ENCODE measurements around the gene IKZF4.
"Not testable (repeated sequence)": the region's sequence is repeated elsewhere in the genome, so short reads cannot be mapped to it uniquely, and the experiment has no call there.

IKZF4 gene

GRCh38 chr12:56020423-56021184, at the start of gene IKZF4:
IKZF4 (plus strand) TSS chr12:56021043; CDS start chr12:56021494, 451 bp downstream.
- DNase-seq (ENCODE audit: low read depth, low spot score): peak; percentile 84

GRCh38 chr12:55972042-55972441, 48.8 kb upstream of the IKZF4 start:
- DNase-seq (ENCODE audit: low read depth, low spot score): peak; percentile 30

GRCh38 chr12:55972456-55972855, 48.4 kb upstream of the IKZF4 start:
- no peak for DNase-seq (ENCODE audit: low read depth, low spot score)

GRCh38 chr12:55972911-55973598, 47.8 kb upstream of the IKZF4 start:
- no peak for DNase-seq (ENCODE audit: low read depth, low spot score)

GRCh38 chr12:55973599-55974307, 47.1 kb upstream of the IKZF4 start, which contains the start of gene RAB5B:
RAB5B (plus strand) TSS chr12:55974078; CDS start chr12:55986961, 12,883 bp downstream.
- peak; percentile 100 for DNase-seq (ENCODE audit: low read depth, low spot score)

- peak; percentile 80 for DNase-seq (ENCODE audit: low read depth, low spot score)
Observed at GRCh38 chr12:55974308-55974730, 46.5 kb upstream of the IKZF4 start.

- DNase-seq (ENCODE audit: low read depth, low spot score): no peak
Observed at GRCh38 chr12:55978393-55978792, 42.5 kb upstream of the IKZF4 start.

GRCh38 chr12:55979069-55979468, 41.8 kb upstream of the IKZF4 start:
- DNase-seq (ENCODE audit: low read depth, low spot score): no peak

GRCh38 chr12:55981882-55982281, 39.0 kb upstream of the IKZF4 start:
- not testable (repeated sequence) for DNase-seq (ENCODE audit: low read depth, low spot score)

- DNase-seq (ENCODE audit: low read depth, low spot score): no peak
Observed at GRCh38 chr12:55982319-55982936, 38.4 kb upstream of the IKZF4 start.

GRCh38 chr12:55983232-55983842, 37.5 kb upstream of the IKZF4 start:
- no peak for DNase-seq (ENCODE audit: low read depth, low spot score)

GRCh38 chr12:55984861-55985260, 36.0 kb upstream of the IKZF4 start:
- DNase-seq (ENCODE audit: low read depth, low spot score): no peak

- DNase-seq (ENCODE audit: low read depth, low spot score): no peak
Observed at GRCh38 chr12:55985341-55985740, 35.5 kb upstream of the IKZF4 start.

- DNase-seq (ENCODE audit: low read depth, low spot score): not testable (repeated sequence)
Observed at GRCh38 chr12:55985976-55986375, 34.9 kb upstream of the IKZF4 start.

GRCh38 chr12:55991110-55991509, 29.7 kb upstream of the IKZF4 start:
- DNase-seq (ENCODE audit: low read depth, low spot score): no peak

GRCh38 chr12:55993230-55993853, 27.5 kb upstream of the IKZF4 start:
- DNase-seq (ENCODE audit: low read depth, low spot score): no peak

- DNase-seq (ENCODE audit: low read depth, low spot score): no peak
Observed at GRCh38 chr12:55995366-55995765, 25.5 kb upstream of the IKZF4 start.

- peak; percentile 40 for DNase-seq (ENCODE audit: low read depth, low spot score)
Observed at GRCh38 chr12:55996201-55996714, 24.6 kb upstream of the IKZF4 start.

- peak; percentile 98 for DNase-seq (ENCODE audit: low read depth, low spot score)
Observed at GRCh38 chr12:55996715-55997534, 23.9 kb upstream of the IKZF4 start, which contains the start of gene SUOX. SUOX (plus strand) TSS chr12:55997276; CDS start chr12:56002222, 4,946 bp downstream.

- DNase-seq (ENCODE audit: low read depth, low spot score): no peak
Observed at GRCh38 chr12:55997535-55997859, 23.3 kb upstream of the IKZF4 start.

Data from ELF-1 (cell line).